CD4-positive, alpha-beta T cell treated with Interleukin-15 for 1 hour (primary cell): ENCODE results near the gene EID2.

ENCODE experiments used
- DNase-seq: peaks from one replicate; pipeline ENCODE4 v3.0.0-alpha.2; 2020

EID2 gene

GRCh38 chr19:39539518-39540332, at the start of gene EID2:
Gene EID2 (minus strand): TSS chr19:39540161. CDS start chr19:39540079, 82 bp downstream.
- peak; percentile 94 for DNase-seq

GRCh38 chr19:39588066-39588465, 48.1 kb upstream of the EID2 start:
- DNase-seq: no peak

- DNase-seq: no peak
Measured at GRCh38 chr19:39587496-39587895, 47.5 kb upstream of the EID2 start.

- DNase-seq: no peak
Measured at GRCh38 chr19:39582891-39583625, 43.1 kb upstream of the EID2 start.

GRCh38 chr19:39582442-39582841, 42.5 kb upstream of the EID2 start:
- no peak for DNase-seq

- no peak for DNase-seq
Measured at GRCh38 chr19:39568604-39569003, 28.6 kb upstream of the EID2 start.

- DNase-seq: no peak
Measured at GRCh38 chr19:39566064-39566463, 26.1 kb upstream of the EID2 start.

- DNase-seq: no peak
Measured at GRCh38 chr19:39563408-39563807, 23.4 kb upstream of the EID2 start.

- DNase-seq: no peak
Measured at GRCh38 chr19:39558624-39559117, 18.7 kb upstream of the EID2 start.

GRCh38 chr19:39557811-39558623, 18.1 kb upstream of the EID2 start:
- no peak for DNase-seq

GRCh38 chr19:39555883-39556282, 15.9 kb upstream of the EID2 start:
- DNase-seq: no peak

- no peak for DNase-seq
Measured at GRCh38 chr19:39554701-39555311, 14.8 kb upstream of the EID2 start.

- no peak for DNase-seq
Measured at GRCh38 chr19:39553082-39553652, 13.2 kb upstream of the EID2 start.

- DNase-seq: no peak
Measured at GRCh38 chr19:39550197-39550596, 10.2 kb upstream of the EID2 start.

- DNase-seq: no peak
Measured at GRCh38 chr19:39546599-39546998, 6.6 kb upstream of the EID2 start.

GRCh38 chr19:39544911-39545310, 5.0 kb upstream of the EID2 start:
- no peak for DNase-seq

GRCh38 chr19:39544226-39544903, 4.4 kb upstream of the EID2 start:
- no peak for DNase-seq

- no peak for DNase-seq
Measured at GRCh38 chr19:39543477-39543857, 3.5 kb upstream of the EID2 start.

GRCh38 chr19:39542206-39542605, 2.2 kb upstream of the EID2 start:
- no peak for DNase-seq

GRCh38 chr19:39540333-39540673, 342 bp upstream of the EID2 start:
- DNase-seq: no peak

- DNase-seq: no peak
Measured at GRCh38 chr19:39539165-39539517, 820 bp downstream of the EID2 start.

- DNase-seq: no peak
Measured at GRCh38 chr19:39533791-39534190, 6.2 kb downstream of the EID2 start.
